Subcutaneous preadipocyte (primary cell): ENCODE data around the gene FOXO1. TPM values are rescaled to one million over a fixed set of nuclear protein-coding genes. Genes with fewer than 3 reads are reported as not detected.

Source experiments
- total RNA-seq: library from RNA; depleted of rRNA; stranded (reverse); fragments of >200 nt; gene quantifications from 2 replicates; pipeline ENCODE4 v1.2.3, GENCODE V29; 2012

The FOXO1 gene
- total RNA-seq, result 3.3 and 6.6 TPM in 2 replicates

GRCh38 chr13:40666045-40666932 lies at the start of gene FOXO1:
FOXO1 (minus strand) TSS chr13:40666641; CDS start chr13:40666212, 429 bp downstream.

Other genes starting within 250 kb of the FOXO1 start
- 19.1 and 25.4 TPM in 2 replicates for gene MRPS31, start 104.5 kb upstream of the FOXO1 start, total RNA-seq
- 21.3 and 26.6 TPM in 2 replicates for gene SLC25A15, start 123.0 kb upstream of the FOXO1 start, total RNA-seq